A172 (cell line): ENCODE measurements around the gene DNAJC12. TPM values are rescaled to one million over a fixed set of nuclear protein-coding genes. Genes with fewer than 3 reads are reported as not detected.
"Not testable (repeated sequence)": the region's sequence is repeated elsewhere in the genome, so short reads cannot be mapped to it uniquely, and the experiment has no call there.

ENCODE experiments used
- DNase-seq: peaks from one replicate; pipeline ENCODE4 v3.0.0-alpha.2; 2015; ENCODE audit warnings: low spot score
- total RNA-seq: library from RNA; depleted of rRNA; stranded (reverse); fragments of >200 nt; shearing (Covaris generic); gene quantifications from 2 replicates; pipeline ENCODE4 v1.2.3, GENCODE V29; 2014; rRNA removed

The DNAJC12 gene
- total RNA-seq, result 3.1 and 4.6 TPM in 2 replicates

GRCh38 chr10:67837541-67838314, at the start of gene DNAJC12:
DNAJC12 (minus strand) TSS chr10:67838188; CDS start chr10:67838011, 177 bp downstream.
- peak; percentile 53 for DNase-seq

GRCh38 chr10:67884842-67885670, 47.1 kb upstream of the DNAJC12 start:
- DNase-seq, result peak; percentile 68

- peak; percentile 85 for DNase-seq
Measured at GRCh38 chr10:67884313-67884841, 46.4 kb upstream of the DNAJC12 start, which contains the start of gene SIRT1. SIRT1 (plus strand) TSS chr10:67884656; CDS start chr10:67884722, 66 bp downstream.

- no peak for DNase-seq
Measured at GRCh38 chr10:67883710-67884312, 45.8 kb upstream of the DNAJC12 start.

- no peak for DNase-seq
Measured at GRCh38 chr10:67878133-67878532, 40.1 kb upstream of the DNAJC12 start.

GRCh38 chr10:67877421-67877820, 39.4 kb upstream of the DNAJC12 start:
- not testable (repeated sequence) for DNase-seq

- DNase-seq, result no peak
Measured at GRCh38 chr10:67875340-67876238, 37.6 kb upstream of the DNAJC12 start.

DNA sequence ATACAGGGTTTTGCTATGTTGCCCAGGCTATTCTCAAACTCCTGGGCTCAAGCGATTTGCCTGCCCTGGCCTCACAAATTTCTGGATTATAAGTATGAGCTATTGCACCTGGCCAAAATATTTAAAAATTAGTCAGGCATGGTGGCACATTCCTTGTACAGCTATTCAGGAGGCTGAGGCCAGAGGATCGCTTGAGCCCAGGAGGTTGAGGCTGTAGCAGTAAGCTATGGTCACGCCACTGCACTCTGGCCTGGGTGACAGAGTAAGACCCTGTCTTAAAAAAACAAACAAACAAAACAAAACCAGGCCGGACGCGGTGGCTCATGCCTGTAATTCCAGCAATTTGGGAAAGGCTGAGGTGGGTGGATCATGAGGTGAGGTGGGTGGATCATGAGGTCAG, 32.0 kb upstream of the DNAJC12 start:
- DNase-seq, result no peak

GRCh38 chr10:67868132-67868531, 30.1 kb upstream of the DNAJC12 start:
- no peak for DNase-seq

- DNase-seq, result no peak
Measured at GRCh38 chr10:67864607-67865371, 26.8 kb upstream of the DNAJC12 start.

- no peak for DNase-seq
Measured at GRCh38 chr10:67863094-67863493, 25.1 kb upstream of the DNAJC12 start.

DNA sequence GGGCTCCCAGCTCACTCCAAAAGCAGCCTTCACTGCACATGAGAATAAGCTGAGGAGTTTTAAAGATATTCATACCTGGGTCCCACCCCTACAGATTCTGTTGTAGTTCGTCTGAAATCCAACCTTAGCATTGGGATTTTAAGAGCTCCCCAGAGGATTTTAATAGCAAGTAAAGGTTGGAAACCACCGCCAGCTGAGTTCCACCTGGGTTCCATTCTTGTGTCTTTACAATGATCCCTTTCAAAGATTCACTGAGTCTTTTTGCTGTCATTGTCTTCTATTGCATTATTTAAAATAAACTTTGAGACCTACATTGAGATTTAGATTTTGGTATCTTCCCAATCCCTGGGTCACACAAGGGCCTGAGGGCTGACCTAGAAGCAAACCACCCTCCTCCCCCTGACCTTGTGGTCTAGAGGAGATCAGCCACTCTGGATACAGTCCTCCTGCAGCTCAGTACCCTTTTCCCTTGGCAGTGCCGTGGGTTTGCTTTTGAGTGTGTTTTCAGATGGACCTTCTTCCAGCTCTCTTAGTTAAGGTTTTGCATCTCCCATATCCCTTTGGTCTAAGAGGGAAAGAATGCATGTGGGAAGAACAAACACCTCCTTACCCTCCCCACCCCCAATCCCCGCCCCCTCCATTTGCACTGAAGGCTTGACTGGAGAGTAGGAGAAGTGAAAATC, 23.9 kb upstream of the DNAJC12 start:
- DNase-seq, result no peak

- DNase-seq, result no peak
Measured at GRCh38 chr10:67858971-67859370, 21.0 kb upstream of the DNAJC12 start.

- no peak for DNase-seq
Measured at GRCh38 chr10:67853512-67853911, 15.5 kb upstream of the DNAJC12 start.

GRCh38 chr10:67852761-67853160, 14.8 kb upstream of the DNAJC12 start:
- DNase-seq, result no peak

- DNase-seq, result no peak
Measured at GRCh38 chr10:67851186-67851585, 13.2 kb upstream of the DNAJC12 start.

DNA sequence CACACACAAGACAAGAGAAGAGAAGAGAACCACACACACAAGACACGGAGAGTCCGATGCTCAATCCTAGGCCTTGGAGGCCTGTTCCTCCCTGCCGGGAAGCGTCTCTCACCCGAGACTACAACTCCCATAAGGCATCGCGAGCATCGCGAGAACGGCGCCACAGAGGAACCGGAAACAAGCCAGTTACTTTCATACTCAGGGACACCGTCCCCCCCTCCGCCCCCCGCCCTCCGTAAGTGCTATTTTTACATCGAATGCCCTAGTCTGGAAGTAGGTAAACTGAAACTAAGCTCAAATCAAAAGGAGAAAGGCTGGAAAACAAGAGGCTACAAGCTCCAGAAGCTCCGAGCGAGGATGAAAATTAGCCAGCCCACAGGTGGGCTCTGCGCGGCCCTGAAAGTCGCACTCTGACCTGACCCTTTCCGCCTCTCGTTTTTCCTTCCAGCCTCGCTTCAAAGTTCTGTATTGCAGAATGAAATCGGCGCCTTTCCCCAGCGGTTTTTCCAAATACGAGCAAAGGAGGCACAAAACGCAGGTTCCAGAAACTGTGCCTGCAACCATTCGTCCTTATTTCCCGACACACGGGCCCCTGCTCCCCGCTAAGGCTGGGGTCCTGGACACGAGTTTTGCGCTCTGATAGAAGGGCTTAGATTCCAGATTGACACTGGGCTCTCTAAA, 11.5 kb upstream of the DNAJC12 start:
- DNase-seq, result peak; percentile 95

DNA sequence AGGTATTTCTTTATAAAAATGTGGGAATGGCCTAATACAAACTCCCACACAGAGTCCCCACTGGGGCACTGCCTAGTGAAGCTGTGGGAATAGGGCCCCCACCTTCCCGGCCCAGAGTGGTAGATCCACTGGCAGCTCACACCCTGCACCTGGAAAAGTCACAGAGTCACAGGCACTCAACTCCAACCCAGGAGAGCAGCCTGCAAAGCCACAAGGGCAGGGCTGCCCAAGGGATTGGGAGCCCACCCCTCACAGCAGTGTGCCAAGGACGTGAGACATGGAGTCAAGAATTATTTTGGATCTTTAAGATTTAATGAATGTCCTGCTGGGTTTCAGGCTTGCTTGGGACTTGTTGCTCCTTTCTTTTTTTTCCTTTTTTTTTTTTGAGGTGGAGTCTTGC, 5.3 kb upstream of the DNAJC12 start:
- no peak for DNase-seq

- no peak for DNase-seq
Measured at GRCh38 chr10:67841737-67842136, 3.7 kb upstream of the DNAJC12 start.
